DOHH2 (cell line): ENCODE measurements around the gene ADAMTS8.

Source experiments
- EZH2phosphoT487 ChIP-seq: fragments of 200-600 bp; sonication (generic); IDR thresholded peaks from 2 replicates; pipeline ENCODE4 v1.6.1; 2017; ENCODE audit warnings: borderline replicate concordance, mild to moderate bottlenecking, antibody characterized with exemption, low read length, moderate library complexity, mixed read lengths
- TF ChIP-seq, protein P1 (sequence below): fragments of 200-600 bp; sonication (generic); IDR thresholded peaks from one replicate; pipeline ENCODE4 v1.5.1; 2014; ENCODE audit warnings: antibody characterized with exemption, mild to moderate bottlenecking, low read depth, low read length; ENCODE audit not compliant: poor library complexity, severe bottlenecking

DNA sequence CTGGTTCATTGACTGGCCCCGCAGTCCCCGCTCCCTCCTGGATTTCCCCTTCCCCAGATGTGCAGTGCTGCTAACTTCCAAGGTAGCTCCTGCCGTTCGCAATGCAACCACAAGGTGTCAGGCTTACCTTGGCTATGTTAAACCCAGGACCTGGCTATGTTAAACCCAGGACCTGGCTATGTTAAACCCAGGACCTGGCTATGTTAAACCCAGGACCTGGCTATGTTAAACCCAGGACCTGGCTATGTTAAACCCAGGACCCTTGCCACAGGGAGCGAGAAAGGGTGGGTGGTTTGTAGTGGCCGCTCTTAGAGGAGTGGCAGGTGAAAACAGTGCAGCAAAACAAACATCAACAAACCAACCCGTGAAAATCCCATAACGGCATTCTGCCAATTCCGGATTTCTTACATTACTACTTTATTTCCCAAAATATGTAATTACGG is 2.9 kb upstream of the ADAMTS8 start:
- TF ChIP-seq, protein P1, sequence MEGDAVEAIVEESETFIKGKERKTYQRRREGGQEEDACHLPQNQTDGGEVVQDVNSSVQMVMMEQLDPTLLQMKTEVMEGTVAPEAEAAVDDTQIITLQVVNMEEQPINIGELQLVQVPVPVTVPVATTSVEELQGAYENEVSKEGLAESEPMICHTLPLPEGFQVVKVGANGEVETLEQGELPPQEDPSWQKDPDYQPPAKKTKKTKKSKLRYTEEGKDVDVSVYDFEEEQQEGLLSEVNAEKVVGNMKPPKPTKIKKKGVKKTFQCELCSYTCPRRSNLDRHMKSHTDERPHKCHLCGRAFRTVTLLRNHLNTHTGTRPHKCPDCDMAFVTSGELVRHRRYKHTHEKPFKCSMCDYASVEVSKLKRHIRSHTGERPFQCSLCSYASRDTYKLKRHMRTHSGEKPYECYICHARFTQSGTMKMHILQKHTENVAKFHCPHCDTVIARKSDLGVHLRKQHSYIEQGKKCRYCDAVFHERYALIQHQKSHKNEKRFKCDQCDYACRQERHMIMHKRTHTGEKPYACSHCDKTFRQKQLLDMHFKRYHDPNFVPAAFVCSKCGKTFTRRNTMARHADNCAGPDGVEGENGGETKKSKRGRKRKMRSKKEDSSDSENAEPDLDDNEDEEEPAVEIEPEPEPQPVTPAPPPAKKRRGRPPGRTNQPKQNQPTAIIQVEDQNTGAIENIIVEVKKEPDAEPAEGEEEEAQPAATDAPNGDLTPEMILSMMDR = peak; percentile 67
- no peak for TF ChIP-seq EZH2phosphoT487
